Measurements from ENCODE around the gene DAD1.

Gene DAD1

DNA sequence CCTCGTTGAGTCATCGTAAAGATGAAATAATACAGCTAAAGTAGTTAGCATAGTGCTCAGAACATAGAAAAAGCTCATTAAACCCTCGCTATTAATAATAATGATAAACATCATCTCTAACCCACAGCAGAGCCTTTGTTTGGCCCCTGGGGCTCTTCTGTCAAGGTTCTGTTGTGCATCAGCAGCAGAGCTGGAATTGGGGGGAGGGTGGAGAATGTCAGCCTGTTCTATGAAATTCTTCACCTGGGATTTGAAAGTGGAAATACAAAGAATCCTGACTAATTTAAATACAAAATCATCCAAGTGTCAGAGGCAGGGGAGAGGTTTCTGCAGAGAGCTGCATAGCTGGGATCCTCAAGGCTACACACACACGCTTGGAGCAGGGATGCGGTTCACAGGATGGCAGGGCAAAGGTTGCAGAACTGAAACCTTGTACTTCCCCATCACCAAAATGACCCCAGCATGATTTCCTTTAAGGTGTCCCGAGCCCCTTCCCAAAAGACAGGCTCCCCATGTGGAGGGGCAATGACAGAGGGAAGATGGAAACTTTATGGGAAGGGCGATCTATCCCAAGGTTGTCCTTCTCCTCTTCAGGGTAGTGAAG lies 71.8 kb downstream of the DAD1 start:
- DNase-seq (ENCODE audit: low read depth), result no peak
- H3K4me3 ChIP-seq (ENCODE audit: control insufficient read depth, low read depth, low read length), result no peak overlapping the region
- TF ChIP-seq, protein P1, sequence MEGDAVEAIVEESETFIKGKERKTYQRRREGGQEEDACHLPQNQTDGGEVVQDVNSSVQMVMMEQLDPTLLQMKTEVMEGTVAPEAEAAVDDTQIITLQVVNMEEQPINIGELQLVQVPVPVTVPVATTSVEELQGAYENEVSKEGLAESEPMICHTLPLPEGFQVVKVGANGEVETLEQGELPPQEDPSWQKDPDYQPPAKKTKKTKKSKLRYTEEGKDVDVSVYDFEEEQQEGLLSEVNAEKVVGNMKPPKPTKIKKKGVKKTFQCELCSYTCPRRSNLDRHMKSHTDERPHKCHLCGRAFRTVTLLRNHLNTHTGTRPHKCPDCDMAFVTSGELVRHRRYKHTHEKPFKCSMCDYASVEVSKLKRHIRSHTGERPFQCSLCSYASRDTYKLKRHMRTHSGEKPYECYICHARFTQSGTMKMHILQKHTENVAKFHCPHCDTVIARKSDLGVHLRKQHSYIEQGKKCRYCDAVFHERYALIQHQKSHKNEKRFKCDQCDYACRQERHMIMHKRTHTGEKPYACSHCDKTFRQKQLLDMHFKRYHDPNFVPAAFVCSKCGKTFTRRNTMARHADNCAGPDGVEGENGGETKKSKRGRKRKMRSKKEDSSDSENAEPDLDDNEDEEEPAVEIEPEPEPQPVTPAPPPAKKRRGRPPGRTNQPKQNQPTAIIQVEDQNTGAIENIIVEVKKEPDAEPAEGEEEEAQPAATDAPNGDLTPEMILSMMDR (IDR thresholded peaks at IDR 0.05; ENCODE audit: control insufficient read depth, insufficient read depth, low read depth, low read length, missing control alignments), result no peak

DNA sequence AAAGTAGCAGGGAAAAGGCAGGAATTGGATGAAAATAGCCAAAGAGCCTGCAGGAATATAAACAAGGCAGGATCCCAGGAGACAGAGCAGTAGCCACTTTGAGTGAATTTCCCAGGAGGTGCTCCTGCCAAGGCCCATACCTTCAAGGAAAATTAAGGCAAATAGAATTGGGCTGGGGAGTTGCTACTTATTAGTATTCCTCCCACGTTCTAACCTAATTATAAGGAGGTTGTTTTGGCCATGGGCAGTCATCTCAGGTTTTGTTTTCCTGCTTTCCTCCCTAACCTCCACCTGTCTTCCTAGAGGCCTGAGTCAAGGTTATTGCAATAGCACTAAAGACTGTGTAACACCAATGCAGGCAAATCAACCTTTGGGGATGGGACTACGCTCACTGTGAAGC lies 73.1 kb downstream of the DAD1 start:
- H3K4me3 ChIP-seq (ENCODE audit: control insufficient read depth, low read depth, low read length), result no peak overlapping the region
- TF ChIP-seq, protein P1 (IDR thresholded peaks at IDR 0.05; ENCODE audit: control insufficient read depth, insufficient read depth, low read depth, low read length, missing control alignments), result no peak
- DNase-seq (ENCODE audit: low read depth), result no peak

Measured in AG09309 (cell line).